Erythroblast (primary cell): ENCODE results near the gene MORN2.

Experiments used
- DNase-seq, 2 experiments: peaks; one replicate each; lab custom pipeline; 2025; lab: John Stamatoyannopoulos, UW
- GATA1 ChIP-seq: IDR thresholded peaks from 2 replicates; pipeline ENCODE4 v1.6.1; 2011; ENCODE audit warnings: low read depth, mild to moderate bottlenecking, control low read depth, low read length, moderate library complexity
- POLR2A ChIP-seq: IDR thresholded peaks from 2 replicates; pipeline ENCODE4 v1.6.1; 2011; ENCODE audit warnings: mild to moderate bottlenecking, low read length

MORN2 gene

GRCh38 chr2:38907743-38908562 lies 32.2 kb downstream of the MORN2 start:
- TF ChIP-seq GATA1 (no peak), POLR2A (no peak)
- DNase-seq, result no peak

- TF ChIP-seq POLR2A (no peak), GATA1 (no peak)
Observed at GRCh38 chr2:38909872-38910271, 34.1 kb downstream of the MORN2 start.

GRCh38 chr2:38911191-38911590 lies 35.4 kb downstream of the MORN2 start:
- DNase-seq, result no peak
- no peak for TF ChIP-seq POLR2A
- no peak for TF ChIP-seq GATA1

More at GRCh38 chr2:38909872-38910271, 34.1 kb downstream of the MORN2 start:
- no peak for DNase-seq

- no peak for DNase-seq
- TF ChIP-seq POLR2A (no peak), GATA1 (no peak)
Observed at GRCh38 chr2:38912619-38913018, 36.8 kb downstream of the MORN2 start.

GRCh38 chr2:38922389-38922788 lies 46.6 kb downstream of the MORN2 start:
- DNase-seq, result no peak
- TF ChIP-seq POLR2A (no peak), GATA1 (no peak)

- TF ChIP-seq POLR2A (no peak), GATA1 (no peak)
- no peak for DNase-seq
Observed at GRCh38 chr2:38922902-38923301, 47.1 kb downstream of the MORN2 start.

GRCh38 chr2:38925982-38926381 lies 50.2 kb downstream of the MORN2 start:
- no peak for DNase-seq
- TF ChIP-seq GATA1 (no peak), POLR2A (no peak)

GRCh38 chr2:38930600-38930999 lies 54.8 kb downstream of the MORN2 start:
- TF ChIP-seq POLR2A (no peak), GATA1 (no peak)
- DNase-seq, result no peak
